Sigmoid colon (tissue), 7 donors: ENCODE results near the gene ROMO1. TPM values are rescaled to one million over a fixed set of nuclear protein-coding genes. Genes with fewer than 3 reads are reported as not detected.
"Not testable (repeated sequence)": the region's sequence is repeated elsewhere in the genome, so short reads cannot be mapped to it uniquely, and the experiment has no call there.

Experiments
- DNase-seq: peaks from one replicate; pipeline ENCODE4 v3.0.0-alpha.2; 2019
- H3K27ac ChIP-seq, 4 donors: fragments of 200-600 bp; sonication (generic); one replicate each; pipeline ENCODE4 v1.5.1; 2016 to 2019; ENCODE audit warnings: mild to moderate bottlenecking in 1 of 4
- H3K27me3 ChIP-seq, 3 donors: fragments of 200-600 bp; sonication (generic); one replicate each; pipeline ENCODE4 v1.5.1; 2019; ENCODE audit warnings: mild to moderate bottlenecking in 1 of 3
- H3K36me3 ChIP-seq, 4 donors: fragments of 200-600 bp; sonication (generic); one replicate each; pipeline ENCODE4 v1.5.1; 2016 to 2019
- H3K4me1 ChIP-seq, 4 donors: fragments of 200-600 bp; sonication (generic); one replicate each; pipeline ENCODE4 v1.5.1; 2017 to 2019
- H3K4me3 ChIP-seq, 4 donors: fragments of 200-600 bp; sonication (generic); one replicate each; pipeline ENCODE4 v1.5.1; 2017 to 2019; ENCODE audit warnings: mild to moderate bottlenecking in 2 of 4, moderate library complexity in 1 of 4
- H3K9me3 ChIP-seq, 4 donors: fragments of 200-600 bp in 3 of 4; sonication (generic) in 3 of 4; one replicate each; pipeline versions ENCODE4 v1.5.1 to v1.6.1; 2013 to 2019
- CTCF ChIP-seq, 4 experiments: fragments of 450-650 bp in 3 of 4; fragments of 200-600 bp in 1 of 4; IDR thresholded peaks; one replicate each; pipeline ENCODE4 v1.5.1; 2016 to 2019; ENCODE audit warnings: antibody characterized with exemption in 4 of 4, mild to moderate bottlenecking in 3 of 4, moderate library complexity in 2 of 4
- EP300 ChIP-seq, 4 donors: sonication (generic); formaldehyde crosslinking; IDR thresholded peaks; one replicate each; pipeline ENCODE4 v1.6.1; 2017; ENCODE audit warnings: antibody characterized with exemption in 4 of 4
- POLR2A ChIP-seq, 2 donors: fragments of 450-650 bp; IDR thresholded peaks; one replicate each; pipeline ENCODE4 v1.6.1; 2016; ENCODE audit warnings: antibody characterized with exemption in 2 of 2, mild to moderate bottlenecking in 2 of 2, moderate library complexity in 2 of 2
- POLR2AphosphoS5 ChIP-seq, 4 donors: sonication (generic); formaldehyde crosslinking; IDR thresholded peaks; one replicate each; pipeline ENCODE4 v1.6.1; 2017; ENCODE audit warnings: antibody characterized with exemption in 4 of 4
- WGBS, 2 donors: extraction: QIAGEN DNeasy Blood & Tissue Kit; methylation state at CpG; one replicate each; pipeline ENCODE4 v1.1.7; 2013; 5-methylcytosine and 5-hydroxymethylcytosine counted together
- intact Hi-C: fragments of 100-400 bp; cut with DNase I; formaldehyde crosslinking; loops from one replicate; pipeline ENCODE4 v1.15.1; 2023
- polyA plus RNA-seq, 3 donors: library from polyadenylated mRNA; stranded (reverse); fragments of 200-250 nt; gene quantifications; one replicate each; pipeline ENCODE4 v1.2.3, GENCODE V29; 2013
- total RNA-seq, 4 donors: library from RNA; depleted of rRNA; stranded (reverse); fragments of >200 nt; gene quantifications; one replicate each; pipeline ENCODE4 v1.1.0, GENCODE V29; 2016
- donor health status: healthy with polysubstance abuse.
- donor health status: Bipolar disorder and iron deficiency.
- donor health status: healthy.

ROMO1 gene
- total and polyA plus RNA-seq, 7 donors = 206 to 621 (median 486) TPM

- H3K36me3 ChIP-seq = peaks cover 64 to 100% (median 89%) of the 10 kb centered on the region in 4 donors
- intact Hi-C loops = no loop called here
- TF ChIP-seq CTCF (IDR thresholded peaks at IDR 0.05) (no peak), POLR2A (IDR thresholded peaks at IDR 0.05) (no peak), EP300 (IDR thresholded peaks at IDR 0.05) (no peak), POLR2AphosphoS5 (IDR thresholded peaks at IDR 0.05) (no peak)
- DNase-seq = no peak
- H3K27me3 ChIP-seq = no peaks in the 10 kb centered on the region
- H3K27ac ChIP-seq = no peak overlapping the region
- H3K4me3 ChIP-seq = no peak overlapping the region
- H3K4me1 ChIP-seq = peaks cover 0 to 10% (median 2%) of the 10 kb centered on the region in 4 donors
- H3K9me3 ChIP-seq = no peaks in the 10 kb centered on the region
- WGBS, 2 donors = 93 to 94% methylated on average over 13 of the region's 13 CpGs
These were observed 21.2 kb downstream of the ROMO1 start for GRCh38 chr20:35720165-35721123.

GRCh38 chr20:35721219-35721618, 22.0 kb downstream of the ROMO1 start:
- H3K4me1 ChIP-seq = peaks cover 0 to 10% (median 2%) of the 10 kb centered on the region in 4 donors
- DNase-seq = no peak
- WGBS, 2 donors = 91 to 97% methylated on average over 3 of the region's 3 CpGs
- H3K27ac ChIP-seq = no peak overlapping the region
- TF ChIP-seq POLR2AphosphoS5 (IDR thresholded peaks at IDR 0.05) (peak in 1 of 4 donors; percentile 1), EP300 (IDR thresholded peaks at IDR 0.05) (no peak)
- H3K9me3 ChIP-seq = no peaks in the 10 kb centered on the region
- peaks cover 66 to 100% (median 89%) of the 10 kb centered on the region in 4 donors for H3K36me3 ChIP-seq
- intact Hi-C loops = no loop called here
- no peak overlapping the region for H3K4me3 ChIP-seq
- H3K27me3 ChIP-seq = no peaks in the 10 kb centered on the region

GRCh38 chr20:35721621-35722020, 22.4 kb downstream of the ROMO1 start:
- Histone ChIP-seq H3K4me3 (no peak overlapping the region), H3K27ac (no peak overlapping the region), H3K27me3 (no peaks in the 10 kb centered on the region), H3K9me3 (no peaks in the 10 kb centered on the region), H3K36me3 (peaks cover 70 to 100% (median 89%) of the 10 kb centered on the region in 4 donors), H3K4me1 (peaks cover 0 to 10% (median 2%) of the 10 kb centered on the region in 4 donors)
- DNase-seq = no peak
- TF ChIP-seq EP300 (IDR thresholded peaks at IDR 0.05) (no peak), POLR2A (IDR thresholded peaks at IDR 0.05) (no peak), POLR2AphosphoS5 (IDR thresholded peaks at IDR 0.05) (peak in 1 of 4 donors; percentile 2), CTCF (IDR thresholded peaks at IDR 0.05) (no peak)
- intact Hi-C loops = no loop called here
- 84 to 88% methylated on average over 3 of the region's 3 CpGs for WGBS, 2 donors

- DNase-seq, intact Hi-C loops, H3K9me3 ChIP-seq, H3K4me3 ChIP-seq, H3K27ac ChIP-seq, H3K27me3 ChIP-seq: not testable (repeated sequence)
- H3K4me1 ChIP-seq = peaks cover 0 to 10% (median 2%) of the 10 kb centered on the region in 4 donors
- peaks cover 75 to 99% (median 90%) of the 10 kb centered on the region in 4 donors for H3K36me3 ChIP-seq
- WGBS, 2 donors = 92 to 93% methylated on average over 4 of the region's 4 CpGs
These were observed 24.1 kb downstream of the ROMO1 start for GRCh38 chr20:35723275-35723639.

- not testable (repeated sequence) for DNase-seq, H3K4me3 ChIP-seq, H3K27ac ChIP-seq, H3K27me3 ChIP-seq, H3K9me3 ChIP-seq
- Histone ChIP-seq H3K36me3 (peaks cover 77 to 99% (median 91%) of the 10 kb centered on the region in 4 donors), H3K4me1 (peaks cover 0 to 10% (median 2%) of the 10 kb centered on the region in 4 donors)
- intact Hi-C loops = loop anchor here (2.0 kb wide), 1 partner anchor 15 kb away; no protein-coding TSS in a partner anchor
- 95 to 97% methylated on average over 12 of the region's 12 CpGs for WGBS, 2 donors
These were observed 24.6 kb downstream of the ROMO1 start for GRCh38 chr20:35723652-35724320.
